ENCODE data around the gene TIMP2. TPM values are rescaled to one million over a fixed set of nuclear protein-coding genes. Genes with fewer than 3 reads are reported as not detected.

TIMP2 gene
- total RNA-seq, 1 donor from 2014 or later = 318 TPM

- DNase-seq = peak; percentile 72
- intact Hi-C loops (cut with DNase I) = no loop called here
These were observed 571 bp downstream of the TIMP2 start for GRCh38 chr17:78924481-78925151.

GRCh38 chr17:78923660-78924453 lies 1.3 kb downstream of the TIMP2 start:
- ATAC-seq (peak; percentile 83), DNase-seq (peak; percentile 95)
- H3K4me1 ChIP-seq = peaks cover 43% of the 10 kb centered on the region
- intact Hi-C loops (cut with DNase I) = no loop called here
- no peak for TF ChIP-seq CTCF (IDR thresholded peaks at IDR 0.05)
- no peaks in the 10 kb centered on the region for H3K27me3 ChIP-seq
- peak overlapping the region; percentile 80 for H3K4me3 ChIP-seq
- H3K36me3 ChIP-seq = no peaks in the 10 kb centered on the region
- H3K27ac ChIP-seq = peak overlapping the region; percentile 73
- H3K9me3 ChIP-seq = no peaks in the 10 kb centered on the region

More at GRCh38 chr17:78924481-78925151, 571 bp downstream of the TIMP2 start:
- Histone ChIP-seq H3K27me3 (no peaks in the 10 kb centered on the region), H3K27ac (peak overlapping the region; percentile 73), H3K36me3 (no peaks in the 10 kb centered on the region), H3K9me3 (no peaks in the 10 kb centered on the region), H3K4me3 (peak overlapping the region; percentile 80), H3K4me1 (peaks cover 43% of the 10 kb centered on the region)
- TF ChIP-seq CTCF (IDR thresholded peaks at IDR 0.05) = no peak
- ATAC-seq = no peak

- Histone ChIP-seq H3K27me3 (no peaks in the 10 kb centered on the region), H3K9me3 (no peaks in the 10 kb centered on the region), H3K27ac (peak overlapping the region; percentile 73), H3K36me3 (no peaks in the 10 kb centered on the region), H3K4me1 (peaks cover 43% of the 10 kb centered on the region), H3K4me3 (peak overlapping the region; percentile 80)
- DNase-seq (no peak), ATAC-seq (no peak)
- TF ChIP-seq CTCF (IDR thresholded peaks at IDR 0.05) = no peak
- intact Hi-C loops (cut with DNase I) = no loop called here
These were observed 2.2 kb downstream of the TIMP2 start for GRCh38 chr17:78922816-78923498.

GRCh38 chr17:78921437-78921971 lies 3.7 kb downstream of the TIMP2 start:
- Histone ChIP-seq H3K27me3 (no peaks in the 10 kb centered on the region), H3K4me1 (peaks cover 47% of the 10 kb centered on the region), H3K36me3 (no peaks in the 10 kb centered on the region), H3K4me3 (no peak overlapping the region), H3K9me3 (no peaks in the 10 kb centered on the region), H3K27ac (peak overlapping the region; percentile 73)
- no peak for ATAC-seq
- DNase-seq = no peak
- TF ChIP-seq CTCF (IDR thresholded peaks at IDR 0.05) = no peak
- intact Hi-C loops (cut with DNase I) = no loop called here

GRCh38 chr17:78920528-78920927 lies 4.7 kb downstream of the TIMP2 start:
- H3K4me1 ChIP-seq = peaks cover 53% of the 10 kb centered on the region
- ATAC-seq = no peak
- intact Hi-C loops (cut with DNase I) = no loop called here

More at GRCh38 chr17:78920528-78920927, 4.7 kb downstream of the TIMP2 start:
- no peaks in the 10 kb centered on the region for H3K36me3 ChIP-seq
- H3K27me3 ChIP-seq = no peaks in the 10 kb centered on the region
- no peak for TF ChIP-seq CTCF (IDR thresholded peaks at IDR 0.05)
- H3K9me3 ChIP-seq = no peaks in the 10 kb centered on the region
- DNase-seq = no peak
- no peak overlapping the region for H3K27ac ChIP-seq
- no peak overlapping the region for H3K4me3 ChIP-seq
